Fibroblast of pulmonary artery (primary cell): ENCODE measurements around the gene TNFRSF25.

Experiments used
- DNase-seq: peaks from one replicate; pipeline ENCODE4 v3.0.0-alpha.2; 2010; ENCODE audit warnings: low read depth
- H3K4me3 ChIP-seq: replicated peaks from 2 replicates; pipeline ENCODE4 v1.5.1; 2011; ENCODE audit warnings: low read depth, mild to moderate bottlenecking, control low read depth, low read length, moderate library complexity
- TF ChIP-seq, protein P1 (sequence below): IDR thresholded peaks from 2 replicates; pipeline ENCODE4 v1.5.1; 2011; ENCODE audit warnings: mild to moderate bottlenecking, control low read depth, low read length, inconsistent platforms; ENCODE audit errors: missing control alignments

Gene TNFRSF25, protein sequence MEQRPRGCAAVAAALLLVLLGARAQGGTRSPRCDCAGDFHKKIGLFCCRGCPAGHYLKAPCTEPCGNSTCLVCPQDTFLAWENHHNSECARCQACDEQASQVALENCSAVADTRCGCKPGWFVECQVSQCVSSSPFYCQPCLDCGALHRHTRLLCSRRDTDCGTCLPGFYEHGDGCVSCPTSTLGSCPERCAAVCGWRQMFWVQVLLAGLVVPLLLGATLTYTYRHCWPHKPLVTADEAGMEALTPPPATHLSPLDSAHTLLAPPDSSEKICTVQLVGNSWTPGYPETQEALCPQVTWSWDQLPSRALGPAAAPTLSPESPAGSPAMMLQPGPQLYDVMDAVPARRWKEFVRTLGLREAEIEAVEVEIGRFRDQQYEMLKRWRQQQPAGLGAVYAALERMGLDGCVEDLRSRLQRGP

GRCh38 chr1:6466023-6466422 is at the start of gene TNFRSF25:
Gene TNFRSF25, minus strand, starts transcription at chr1:6466173. Its CDS starts 66 bp downstream, at chr1:6466107.
- no peak for DNase-seq
- no peak within 1 kb of the TSS for H3K4me3 ChIP-seq
- TF ChIP-seq, protein P1, sequence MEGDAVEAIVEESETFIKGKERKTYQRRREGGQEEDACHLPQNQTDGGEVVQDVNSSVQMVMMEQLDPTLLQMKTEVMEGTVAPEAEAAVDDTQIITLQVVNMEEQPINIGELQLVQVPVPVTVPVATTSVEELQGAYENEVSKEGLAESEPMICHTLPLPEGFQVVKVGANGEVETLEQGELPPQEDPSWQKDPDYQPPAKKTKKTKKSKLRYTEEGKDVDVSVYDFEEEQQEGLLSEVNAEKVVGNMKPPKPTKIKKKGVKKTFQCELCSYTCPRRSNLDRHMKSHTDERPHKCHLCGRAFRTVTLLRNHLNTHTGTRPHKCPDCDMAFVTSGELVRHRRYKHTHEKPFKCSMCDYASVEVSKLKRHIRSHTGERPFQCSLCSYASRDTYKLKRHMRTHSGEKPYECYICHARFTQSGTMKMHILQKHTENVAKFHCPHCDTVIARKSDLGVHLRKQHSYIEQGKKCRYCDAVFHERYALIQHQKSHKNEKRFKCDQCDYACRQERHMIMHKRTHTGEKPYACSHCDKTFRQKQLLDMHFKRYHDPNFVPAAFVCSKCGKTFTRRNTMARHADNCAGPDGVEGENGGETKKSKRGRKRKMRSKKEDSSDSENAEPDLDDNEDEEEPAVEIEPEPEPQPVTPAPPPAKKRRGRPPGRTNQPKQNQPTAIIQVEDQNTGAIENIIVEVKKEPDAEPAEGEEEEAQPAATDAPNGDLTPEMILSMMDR: no peak

DNA sequence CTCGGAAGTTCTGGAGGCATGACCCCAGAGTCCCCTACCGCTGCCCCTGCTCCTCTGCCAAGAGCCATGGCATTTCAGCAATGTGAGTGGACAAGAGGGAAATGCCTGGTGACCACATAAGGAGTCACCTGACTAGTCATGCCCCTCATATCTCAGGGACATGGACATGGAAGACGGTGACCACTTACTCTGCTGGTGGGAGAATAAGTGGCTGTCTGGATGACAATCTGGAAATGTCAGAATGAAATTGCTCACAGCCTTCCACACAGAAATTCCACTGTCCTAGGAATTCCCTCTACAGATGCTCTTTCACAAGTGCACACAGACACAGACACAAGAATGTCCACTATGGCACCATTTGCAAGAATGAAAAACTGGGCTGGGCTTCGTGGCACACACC is 49.8 kb upstream of the TNFRSF25 start:
- no peak for DNase-seq
- TF ChIP-seq, protein P1: no peak
- no peak overlapping the region for H3K4me3 ChIP-seq

- TF ChIP-seq, protein P1: no peak
- no peak for DNase-seq
- no peak overlapping the region for H3K4me3 ChIP-seq
Observed at GRCh38 chr1:6513320-6513801, 47.4 kb upstream of the TNFRSF25 start.

GRCh38 chr1:6512908-6513280 is 46.9 kb upstream of the TNFRSF25 start:
- DNase-seq: no peak
- H3K4me3 ChIP-seq: no peak overlapping the region
- TF ChIP-seq, protein P1: no peak

GRCh38 chr1:6512245-6512907 is 46.4 kb upstream of the TNFRSF25 start:
- no peak for DNase-seq
- TF ChIP-seq, protein P1: no peak

DNA sequence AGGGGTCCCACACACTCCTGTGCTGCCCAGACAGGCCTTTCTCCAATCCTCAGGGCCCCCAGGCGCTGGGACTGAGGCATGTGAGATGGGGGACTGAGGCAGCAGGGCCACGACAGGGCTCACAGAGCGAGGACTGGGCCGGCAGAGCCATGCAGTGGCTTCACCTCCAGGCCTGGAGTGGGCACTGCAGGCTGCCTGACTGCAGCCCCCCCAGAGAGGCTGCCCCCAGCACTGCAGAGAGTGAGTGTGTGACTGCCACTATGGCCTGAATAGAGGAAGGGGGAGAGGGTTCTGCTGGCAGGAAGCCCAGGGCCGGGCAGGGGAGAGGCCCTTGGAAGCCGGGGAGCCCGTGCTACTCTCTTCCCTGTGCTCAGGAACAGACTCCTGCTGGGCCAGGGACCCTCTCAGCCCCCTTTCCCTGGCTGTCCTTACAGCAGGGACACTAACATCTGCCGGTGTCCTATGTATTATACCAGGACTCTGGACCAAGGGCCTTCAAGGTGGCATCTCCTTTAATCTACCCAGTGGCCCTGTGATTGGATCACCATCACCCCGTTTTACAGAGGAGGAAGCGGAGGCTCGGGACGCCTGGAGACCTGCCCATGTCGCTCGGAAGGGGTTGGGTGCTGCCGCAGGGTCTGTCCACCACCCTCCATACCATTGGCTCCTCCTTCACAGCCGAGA is 45.7 kb upstream of the TNFRSF25 start:
- no peak for DNase-seq
- TF ChIP-seq, protein P1: no peak
- no peak overlapping the region for H3K4me3 ChIP-seq

More at GRCh38 chr1:6512245-6512907, 46.4 kb upstream of the TNFRSF25 start:
- H3K4me3 ChIP-seq: no peak overlapping the region
